Thyroid gland (tissue), 4 donors: ENCODE data around the gene MIA. TPM values are rescaled to one million over a fixed set of nuclear protein-coding genes. Genes with fewer than 3 reads are reported as not detected.
"Not testable (repeated sequence)": the region's sequence is repeated elsewhere in the genome, so short reads cannot be mapped to it uniquely, and the experiment has no call there.

ENCODE experiments used
- DNase-seq, 2 donors: peaks; one replicate each; pipeline ENCODE4 v3.0.0-alpha.2; 2019
- H3K27ac ChIP-seq, 3 donors: fragments of 200-600 bp; sonication (generic); 1 replicate in 2 of 3; 2 replicates in 1 of 3; pipeline ENCODE4 v1.5.1; 2016 to 2019; ENCODE audit warnings: mild to moderate bottlenecking in 1 of 3, moderate library complexity in 1 of 3
- H3K27me3 ChIP-seq: fragments of 200-600 bp; sonication (generic); one replicate; pipeline ENCODE4 v1.5.1; 2019
- H3K36me3 ChIP-seq, 2 donors: fragments of 200-600 bp; sonication (generic); one replicate each; pipeline ENCODE4 v1.5.1; 2016 to 2019
- H3K4me1 ChIP-seq, 2 donors: fragments of 200-600 bp; sonication (generic); one replicate each; pipeline ENCODE4 v1.5.1; 2017 to 2019
- H3K4me3 ChIP-seq, 3 donors: fragments of 200-600 bp; sonication (generic); replicated peaks in 1 of 3; 1 replicate in 2 of 3; 2 replicates in 1 of 3; pipeline ENCODE4 v1.5.1; 2016; ENCODE audit warnings: mild to moderate bottlenecking in 1 of 3
- H3K9me3 ChIP-seq: fragments of 200-600 bp; sonication (generic); one replicate; pipeline ENCODE4 v1.5.1; 2017
- POLR2A ChIP-seq, 2 donors: fragments of 450-650 bp; IDR thresholded peaks; one replicate each; pipeline ENCODE4 v1.6.1; 2017; ENCODE audit warnings: antibody characterized with exemption in 2 of 2, mild to moderate bottlenecking in 2 of 2, moderate library complexity in 1 of 2
- whole genome bisulfite sequencing, 2 donors: methylation state at CpG; one replicate each; pipeline ENCODE4 v1.1.5; 2017; 5-methylcytosine and 5-hydroxymethylcytosine counted together
- intact Hi-C: fragments of 100-400 bp; cut with DNase I; formaldehyde crosslinking; loops from one replicate; pipeline ENCODE4 v1.15.1; 2023
- total RNA-seq, 4 donors: library from RNA; depleted of rRNA; stranded (reverse); fragments of >200 nt; gene quantifications; one replicate each; pipeline ENCODE4 v1.2.3, GENCODE V29; 2016
- TF ChIP-seq, protein P1 (sequence below), 6 experiments: fragments of 200-600 bp in 3 of 6; fragments of 450-650 bp in 3 of 6; sonication (generic) in 3 of 6; IDR thresholded peaks; one replicate each; pipeline ENCODE4 v1.5.1; 2016 to 2019; ENCODE audit warnings: antibody characterized with exemption in 6 of 6, mild to moderate bottlenecking in 2 of 6, inconsistent platforms in 1 of 6, moderate library complexity in 1 of 6

Gene MIA
- total RNA-seq, 4 donors from 2014 or later = not detected

DNA sequence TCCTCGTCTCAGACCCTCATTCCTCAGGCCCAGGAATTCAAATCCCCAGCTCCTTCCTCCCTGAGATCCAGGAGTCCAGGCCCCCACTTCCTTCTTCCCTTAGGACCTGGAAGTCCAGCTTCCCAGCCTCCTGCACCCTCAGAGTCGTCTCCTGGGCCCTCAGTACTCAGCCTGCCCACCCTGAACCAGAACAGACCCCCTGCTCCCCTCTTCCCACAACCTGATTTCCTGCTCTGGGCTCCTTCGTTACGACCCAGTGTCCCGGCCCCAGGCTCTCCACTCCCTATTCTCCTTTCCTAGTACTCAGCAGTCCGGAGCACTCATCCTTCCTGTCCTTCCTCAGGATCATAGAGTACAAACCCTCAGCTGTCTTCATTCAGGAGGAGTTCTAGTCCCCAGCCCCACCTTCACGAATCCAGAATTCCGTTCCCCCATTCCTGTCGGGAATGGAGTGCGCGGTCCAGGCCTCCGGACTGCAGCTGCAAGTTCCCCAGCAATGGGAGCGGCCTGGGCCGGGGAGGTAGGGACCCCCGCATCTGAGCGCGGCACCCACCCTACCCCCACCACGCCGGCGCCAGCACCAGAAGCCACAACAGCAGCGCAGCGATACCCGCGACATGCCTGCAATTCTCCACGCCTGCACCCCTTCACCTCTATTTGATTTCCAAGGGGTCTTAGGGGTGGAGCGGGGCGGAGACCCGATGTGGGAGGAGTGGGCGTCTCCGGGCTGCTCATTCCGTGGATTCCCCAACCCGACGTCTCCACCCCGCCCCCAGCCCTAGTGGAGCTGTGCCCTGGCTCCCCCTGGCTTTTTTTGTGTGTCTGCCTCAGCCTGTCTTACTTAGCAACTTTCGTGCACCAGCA lies 36.4 kb downstream of the MIA start:
- 36 to 41% methylated on average over 22 to 35 of the region's 35 CpGs for WGBS, 2 donors
- peak in 1 of 2 donors; percentile 43 for DNase-seq
- intact Hi-C loops = no loop called here
- Histone ChIP-seq H3K4me3 (peak overlapping the region in 1 of 3 donors; percentile 12), H3K4me1 (peaks cover 26 to 62% of the 10 kb centered on the region in 2 donors), H3K36me3 (peaks cover 13 to 22% of the 10 kb centered on the region in 2 donors), H3K27me3 (no peaks in the 10 kb centered on the region), H3K9me3 (no peaks in the 10 kb centered on the region), H3K27ac (peak overlapping the region; percentile 72 to 76 (median 74))
- no peak for TF ChIP-seq POLR2A (IDR thresholded peaks at IDR 0.05)

DNA sequence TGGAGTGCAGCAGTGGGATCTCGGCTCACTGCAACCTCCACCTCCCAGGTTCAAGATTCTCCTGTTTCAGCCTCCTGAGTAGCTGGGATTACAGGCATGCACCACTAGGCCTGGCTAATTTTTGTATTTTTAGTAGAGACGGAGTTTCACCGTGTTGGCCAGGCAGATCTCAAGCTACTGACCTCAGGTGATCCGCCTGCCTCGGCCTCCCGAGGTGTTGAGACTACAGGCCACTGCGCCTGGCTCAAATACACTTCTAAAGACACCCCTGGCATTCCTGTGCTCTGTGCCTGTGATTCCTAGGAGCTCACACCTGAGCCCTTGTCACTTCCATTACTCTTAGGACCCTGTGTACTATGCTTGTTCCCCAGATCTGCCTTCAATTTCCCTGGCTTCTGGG lies 37.2 kb downstream of the MIA start:
- H3K27me3 ChIP-seq, intact Hi-C loops, H3K4me3 ChIP-seq, H3K9me3 ChIP-seq: not testable (repeated sequence)
- Histone ChIP-seq H3K36me3 (peaks cover 6 to 22% of the 10 kb centered on the region in 2 donors), H3K27ac (peak overlapping the region; percentile 72 to 76 (median 74)), H3K4me1 (peaks cover 26 to 53% of the 10 kb centered on the region in 2 donors)
- peak; percentile 79 to 82 for DNase-seq
- WGBS, 2 donors = 53 to 58% methylated on average over 7 of the region's 7 CpGs

GRCh38 chr19:40813182-40813581 lies 37.9 kb downstream of the MIA start:
- intact Hi-C loops = no loop called here
- DNase-seq = peak; percentile 94 to 95
- no peak overlapping the region for H3K4me3 ChIP-seq
- no peaks in the 10 kb centered on the region for H3K9me3 ChIP-seq
- no peaks in the 10 kb centered on the region for H3K27me3 ChIP-seq
- peak overlapping the region; percentile 72 to 76 (median 74) for H3K27ac ChIP-seq
- H3K4me1 ChIP-seq = peaks cover 26 to 47% of the 10 kb centered on the region in 2 donors
- TF ChIP-seq, protein P1, sequence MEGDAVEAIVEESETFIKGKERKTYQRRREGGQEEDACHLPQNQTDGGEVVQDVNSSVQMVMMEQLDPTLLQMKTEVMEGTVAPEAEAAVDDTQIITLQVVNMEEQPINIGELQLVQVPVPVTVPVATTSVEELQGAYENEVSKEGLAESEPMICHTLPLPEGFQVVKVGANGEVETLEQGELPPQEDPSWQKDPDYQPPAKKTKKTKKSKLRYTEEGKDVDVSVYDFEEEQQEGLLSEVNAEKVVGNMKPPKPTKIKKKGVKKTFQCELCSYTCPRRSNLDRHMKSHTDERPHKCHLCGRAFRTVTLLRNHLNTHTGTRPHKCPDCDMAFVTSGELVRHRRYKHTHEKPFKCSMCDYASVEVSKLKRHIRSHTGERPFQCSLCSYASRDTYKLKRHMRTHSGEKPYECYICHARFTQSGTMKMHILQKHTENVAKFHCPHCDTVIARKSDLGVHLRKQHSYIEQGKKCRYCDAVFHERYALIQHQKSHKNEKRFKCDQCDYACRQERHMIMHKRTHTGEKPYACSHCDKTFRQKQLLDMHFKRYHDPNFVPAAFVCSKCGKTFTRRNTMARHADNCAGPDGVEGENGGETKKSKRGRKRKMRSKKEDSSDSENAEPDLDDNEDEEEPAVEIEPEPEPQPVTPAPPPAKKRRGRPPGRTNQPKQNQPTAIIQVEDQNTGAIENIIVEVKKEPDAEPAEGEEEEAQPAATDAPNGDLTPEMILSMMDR (IDR thresholded peaks at IDR 0.05) = no peak
- no peak for TF ChIP-seq POLR2A (IDR thresholded peaks at IDR 0.05)
- H3K36me3 ChIP-seq = peaks cover under 1 to 15% of the 10 kb centered on the region in 2 donors
- WGBS, 2 donors = 12 to 14% methylated on average over 3 to 4 of the region's 4 CpGs

DNA sequence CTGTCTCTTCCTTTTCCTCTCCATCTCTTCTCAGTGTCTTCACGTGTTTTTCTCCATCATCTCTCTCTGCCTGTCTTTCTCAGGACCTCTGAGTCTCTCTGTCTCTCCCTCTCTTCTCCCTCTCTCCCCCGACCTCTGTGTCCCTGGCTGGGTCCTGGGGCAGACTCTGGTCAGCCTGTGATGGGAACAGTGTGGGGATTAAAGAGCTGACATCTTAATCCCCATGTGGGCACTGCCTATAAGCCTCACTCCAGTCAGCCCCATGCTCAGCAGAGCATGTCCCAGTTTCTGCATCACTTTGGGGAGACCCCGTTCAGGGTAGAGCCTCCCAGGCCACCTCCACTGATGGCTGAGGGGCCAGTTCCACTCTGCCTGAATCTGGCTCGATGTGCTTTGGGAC lies 39.9 kb downstream of the MIA start:
- TF ChIP-seq, protein P1 (IDR thresholded peaks at IDR 0.05) = no peak
- TF ChIP-seq POLR2A (IDR thresholded peaks at IDR 0.05) = no peak
- no peak for DNase-seq
- 68 to 79% methylated on average over 2 to 4 of the region's 4 CpGs for WGBS, 2 donors
- intact Hi-C loops = loop anchor here (5.0 kb wide), 1 partner anchor 153 kb away; no protein-coding TSS in a partner anchor
- Histone ChIP-seq H3K4me3 (no peak overlapping the region), H3K4me1 (peaks cover 26 to 48% of the 10 kb centered on the region in 2 donors), H3K27ac (no peak overlapping the region), H3K27me3 (no peaks in the 10 kb centered on the region), H3K36me3 (no peaks in the 10 kb centered on the region), H3K9me3 (no peaks in the 10 kb centered on the region)

DNA sequence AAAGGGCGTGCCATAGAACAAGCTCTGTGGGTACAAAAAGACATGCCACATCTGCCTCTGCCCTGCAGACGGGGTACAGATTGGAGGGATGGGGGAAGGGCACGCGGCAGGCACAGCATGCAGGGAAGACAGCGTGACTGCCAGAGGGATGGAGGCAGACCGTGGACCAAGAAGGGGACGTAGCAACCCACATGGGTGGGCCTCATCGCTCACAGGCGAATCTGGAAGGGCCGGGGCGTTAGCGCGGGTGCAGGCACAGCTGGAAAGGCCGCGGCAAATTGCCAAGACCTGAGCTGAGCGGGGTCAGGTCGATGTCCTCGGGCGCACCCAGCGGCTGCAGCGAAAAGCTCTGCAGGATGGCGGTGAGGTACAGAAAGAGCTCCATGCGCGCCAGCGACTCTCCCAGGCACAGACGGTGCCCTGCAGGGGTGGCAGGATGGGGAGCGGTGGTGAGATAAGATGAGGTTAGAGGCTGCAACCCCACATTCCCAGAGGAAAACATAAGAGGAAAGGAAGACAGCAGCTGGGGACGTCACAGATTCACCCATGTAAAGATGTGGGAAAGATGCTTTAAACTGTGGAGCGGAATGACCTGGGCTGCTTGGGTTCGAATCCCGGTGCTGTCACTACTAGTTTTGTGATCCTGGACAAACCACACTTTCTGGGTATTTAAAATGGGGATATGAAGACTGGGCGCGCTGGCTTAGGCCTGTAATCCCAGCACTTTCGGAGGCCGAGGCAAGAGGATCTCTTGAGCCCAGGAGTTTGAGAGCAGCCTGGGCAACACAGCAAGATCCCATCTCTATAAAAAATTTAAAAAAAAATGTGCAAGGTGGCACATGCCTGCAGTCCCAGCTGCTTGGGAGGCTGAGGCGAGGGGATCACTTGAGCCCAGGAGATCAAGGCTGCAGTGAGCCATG lies 43.4 kb downstream of the MIA start:
- WGBS, 2 donors = 62 to 65% methylated on average over 12 to 13 of the region's 36 CpGs
- peak overlapping the region in 1 of 3 donors; percentile 36 for H3K27ac ChIP-seq
- H3K36me3 ChIP-seq, H3K9me3 ChIP-seq, H3K27me3 ChIP-seq, H3K4me3 ChIP-seq: not testable (repeated sequence)
- intact Hi-C loops = loop anchor here (5.0 kb wide), 1 partner anchor 156 kb away; no protein-coding TSS in a partner anchor
- TF ChIP-seq, protein P1 (IDR thresholded peaks at IDR 0.05) = peak in 3 of 6 experiments; percentile 31 to 56 (median 35)
- peaks cover 3 to 18% of the 10 kb centered on the region in 2 donors for H3K4me1 ChIP-seq
- DNase-seq = peak; percentile 80 to 84
